GM12865 (cell line): ENCODE measurements around the gene PRR23E.

ENCODE experiments used
- DNase-seq: peaks from one replicate; pipeline ENCODE4 v3.0.0; 2010; ENCODE audit warnings: low read depth
- H3K4me3 ChIP-seq: 2 replicates; pipeline ENCODE4 v1.5.1; 2011; ENCODE audit warnings: mild to moderate bottlenecking, low read depth, low read length, control low read depth
- TF ChIP-seq, protein P1 (sequence below): IDR thresholded peaks from 2 replicates; pipeline ENCODE4 v1.5.1; 2011; ENCODE audit warnings: low read length, control low read depth, low read depth, inconsistent platforms; ENCODE audit not compliant: insufficient read depth; ENCODE audit errors: missing control alignments

Gene PRR23E

DNA sequence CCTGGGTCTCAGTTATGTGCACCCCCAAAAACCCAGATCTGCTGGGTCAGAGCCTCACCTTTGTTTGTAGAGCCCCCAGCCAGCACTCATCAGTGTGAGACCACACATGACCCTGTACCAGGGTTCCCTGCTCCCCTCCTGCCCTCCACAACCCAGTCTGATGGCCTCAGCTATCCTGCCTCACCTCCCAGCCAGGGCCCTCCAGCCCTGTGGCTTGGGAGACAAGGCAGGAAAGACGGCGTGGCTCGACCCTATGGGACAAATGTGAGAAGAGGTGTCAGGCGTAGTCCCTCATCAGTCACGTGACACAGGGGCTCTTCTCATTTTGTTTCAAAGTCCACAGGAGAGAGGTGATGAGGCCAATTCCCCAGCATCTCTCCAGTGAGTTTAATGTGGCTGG lies 28.3 kb upstream of the PRR23E start:
- TF ChIP-seq, protein P1, sequence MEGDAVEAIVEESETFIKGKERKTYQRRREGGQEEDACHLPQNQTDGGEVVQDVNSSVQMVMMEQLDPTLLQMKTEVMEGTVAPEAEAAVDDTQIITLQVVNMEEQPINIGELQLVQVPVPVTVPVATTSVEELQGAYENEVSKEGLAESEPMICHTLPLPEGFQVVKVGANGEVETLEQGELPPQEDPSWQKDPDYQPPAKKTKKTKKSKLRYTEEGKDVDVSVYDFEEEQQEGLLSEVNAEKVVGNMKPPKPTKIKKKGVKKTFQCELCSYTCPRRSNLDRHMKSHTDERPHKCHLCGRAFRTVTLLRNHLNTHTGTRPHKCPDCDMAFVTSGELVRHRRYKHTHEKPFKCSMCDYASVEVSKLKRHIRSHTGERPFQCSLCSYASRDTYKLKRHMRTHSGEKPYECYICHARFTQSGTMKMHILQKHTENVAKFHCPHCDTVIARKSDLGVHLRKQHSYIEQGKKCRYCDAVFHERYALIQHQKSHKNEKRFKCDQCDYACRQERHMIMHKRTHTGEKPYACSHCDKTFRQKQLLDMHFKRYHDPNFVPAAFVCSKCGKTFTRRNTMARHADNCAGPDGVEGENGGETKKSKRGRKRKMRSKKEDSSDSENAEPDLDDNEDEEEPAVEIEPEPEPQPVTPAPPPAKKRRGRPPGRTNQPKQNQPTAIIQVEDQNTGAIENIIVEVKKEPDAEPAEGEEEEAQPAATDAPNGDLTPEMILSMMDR, result no peak
- no peak for DNase-seq
- no peak overlapping the region for H3K4me3 ChIP-seq

DNA sequence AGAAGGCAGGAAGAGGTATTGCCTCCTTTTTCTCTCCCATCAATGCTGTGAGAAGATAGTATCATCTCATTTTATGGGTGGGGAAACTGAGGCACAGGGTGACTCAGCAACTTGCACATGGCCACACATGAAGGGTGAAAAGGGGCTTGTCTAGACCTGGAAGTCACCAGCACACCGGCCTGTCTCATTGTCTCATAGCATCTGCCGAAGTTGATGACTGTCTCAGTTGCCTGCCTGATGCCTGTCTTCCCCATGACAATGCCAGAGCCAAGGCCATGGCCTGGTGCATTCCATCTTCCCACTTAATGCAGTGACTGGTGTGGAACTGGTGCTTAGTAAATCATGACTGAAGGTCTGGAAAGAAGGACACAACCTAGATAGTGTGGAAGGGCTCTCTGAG lies 27.9 kb upstream of the PRR23E start:
- H3K4me3 ChIP-seq, result no peak overlapping the region
- TF ChIP-seq, protein P1, result no peak
- no peak for DNase-seq

DNA sequence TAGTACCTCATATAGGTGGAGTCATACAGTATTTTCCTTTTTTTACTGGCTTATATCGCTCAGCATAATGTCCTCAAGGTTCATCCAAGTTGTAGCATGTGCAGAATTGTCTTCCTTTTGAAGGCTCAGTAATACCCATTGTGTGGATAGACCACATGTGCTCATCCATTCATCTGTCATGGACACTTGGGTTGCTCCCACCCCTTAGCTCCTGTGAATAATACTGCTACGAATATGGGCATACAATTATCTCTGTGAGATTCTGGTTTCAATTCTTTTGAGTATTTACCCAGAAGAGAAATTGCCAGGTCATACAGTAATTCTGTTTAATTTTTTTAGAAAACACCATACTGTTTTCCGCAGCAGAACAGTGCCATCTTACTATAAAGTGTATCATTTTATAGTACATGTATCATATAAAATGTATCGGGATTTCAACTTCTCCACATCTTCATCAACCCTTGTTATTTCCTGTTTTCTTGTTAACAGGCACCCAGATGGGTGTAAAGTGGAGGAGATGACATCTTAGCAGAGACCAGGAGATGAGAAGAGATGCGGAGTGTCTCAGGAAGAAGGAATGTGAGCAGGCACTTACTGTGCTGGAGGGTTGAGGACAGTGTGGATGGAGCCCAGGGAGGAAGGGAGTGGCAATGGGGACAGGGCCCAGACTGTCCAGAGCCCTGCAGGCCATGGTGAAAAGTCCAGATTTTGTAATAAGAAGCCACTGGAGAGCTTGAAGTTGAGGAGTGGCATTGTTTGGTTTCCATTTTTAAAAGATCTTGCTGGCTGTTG lies 27.0 kb upstream of the PRR23E start:
- DNase-seq, result no peak
- H3K4me3 ChIP-seq, result no peak overlapping the region
- TF ChIP-seq, protein P1, result no peak

DNA sequence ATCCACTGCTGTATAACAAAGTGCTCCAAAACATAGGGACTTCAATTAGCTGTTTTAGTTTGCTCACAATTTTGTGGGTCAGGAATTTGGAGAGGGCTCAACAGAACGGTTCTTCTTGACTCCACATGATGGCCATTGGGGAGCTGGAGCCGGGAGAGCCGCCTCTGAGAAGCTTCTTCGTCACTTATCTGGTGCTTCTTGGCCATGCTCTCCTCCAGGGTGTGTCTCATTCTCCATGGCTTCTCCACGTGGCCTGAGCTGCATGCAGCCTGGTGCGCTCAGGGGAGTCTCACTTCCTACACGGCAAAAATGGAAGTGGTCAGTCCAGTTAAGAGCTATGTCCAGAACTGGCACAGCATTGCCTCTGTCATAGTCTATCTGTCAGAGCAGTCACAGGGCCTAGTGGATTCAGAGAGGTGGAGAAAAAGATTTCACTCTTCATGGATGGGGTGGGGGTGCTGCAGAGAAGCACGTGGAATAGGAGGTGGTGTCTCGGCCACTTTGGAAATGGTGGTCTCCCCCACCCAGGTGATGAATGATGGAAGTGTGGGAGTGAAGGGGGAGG lies 26.3 kb upstream of the PRR23E start:
- TF ChIP-seq, protein P1, result no peak

DNA sequence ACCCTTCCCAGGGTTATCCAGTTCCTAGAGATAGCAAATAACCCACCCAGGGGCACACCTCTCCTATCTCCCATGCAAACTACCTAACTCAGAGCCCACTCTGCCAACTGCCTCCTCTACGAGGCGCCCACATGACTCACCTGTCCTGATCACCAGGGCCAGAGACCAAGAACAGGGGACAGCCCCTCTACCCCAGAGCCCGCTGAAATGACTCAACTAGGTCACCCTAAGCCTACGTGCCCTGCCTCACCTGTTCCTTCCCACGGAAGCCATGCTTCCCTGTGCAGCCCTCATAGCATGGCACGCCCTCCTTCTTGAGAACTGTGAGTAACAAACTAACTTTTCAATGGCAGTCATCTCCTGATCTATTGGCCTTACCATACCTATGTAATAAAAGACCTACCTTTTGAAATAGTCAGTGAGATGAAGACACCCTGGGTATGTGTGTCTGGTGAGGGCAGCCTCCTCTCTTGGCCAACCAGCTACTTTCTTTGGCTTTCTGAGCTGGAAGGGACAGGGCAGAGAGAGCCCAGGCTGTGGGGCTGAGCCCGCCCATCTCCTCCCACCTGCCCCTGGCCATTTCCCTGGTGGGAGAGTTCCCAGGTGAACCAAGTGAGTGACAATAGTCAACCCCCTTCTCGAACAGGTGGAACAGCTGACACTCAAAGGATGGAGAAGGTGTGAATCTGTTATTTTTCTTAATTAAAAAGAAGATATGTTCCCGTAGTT lies 25.5 kb upstream of the PRR23E start:
- no peak for DNase-seq
- H3K4me3 ChIP-seq, result no peak overlapping the region
- TF ChIP-seq, protein P1, result no peak

More for the DNA sequence above, 26.3 kb upstream of the PRR23E start:
- H3K4me3 ChIP-seq, result no peak overlapping the region
- DNase-seq, result no peak

DNA sequence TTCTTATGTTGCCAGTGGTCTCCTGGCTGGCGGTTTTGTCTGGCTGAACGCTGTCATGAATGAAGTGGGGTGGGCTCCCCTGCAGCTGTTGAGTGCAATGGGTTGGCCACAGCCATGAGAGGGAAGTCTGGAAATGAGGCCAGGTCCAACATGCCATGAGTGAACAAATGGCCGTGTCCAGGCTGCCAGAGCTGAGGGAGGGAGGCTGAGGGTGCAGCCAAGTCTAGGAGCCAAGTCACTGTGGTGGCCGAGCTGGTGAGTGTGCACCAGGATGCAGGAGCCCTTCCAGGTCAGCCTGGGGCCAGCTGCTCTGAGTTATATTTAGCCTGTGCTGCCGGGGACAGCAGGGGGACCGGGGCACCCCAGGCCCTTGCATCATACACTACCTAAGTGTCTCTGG lies 24.7 kb upstream of the PRR23E start:
- DNase-seq, result no peak
- no peak overlapping the region for H3K4me3 ChIP-seq
- TF ChIP-seq, protein P1, result no peak
